Activated CD8-positive, alpha-beta T cell treated with anti-CD3 and anti-CD28 coated beads for 36 hours (primary cell): ENCODE measurements around the gene VRK3. TPM values are rescaled to one million over a fixed set of nuclear protein-coding genes. Genes with fewer than 3 reads are reported as not detected.
"Not testable (repeated sequence)": the region's sequence is repeated elsewhere in the genome, so short reads cannot be mapped to it uniquely, and the experiment has no call there.

Source experiments
- ATAC-seq: fragments of 200-7000 bp; cut with Tn5 transposase; one replicate; pipeline ENCODE4 v1.10.0; 2021; ENCODE audit warnings: mild to moderate bottlenecking, moderate library complexity
- CTCF ChIA-PET: fragments of 350-600 bp; sonication (Branson Sonifier 250); formaldehyde crosslinking; loops from one replicate; lab custom pipeline; 2021; ENCODE audit warnings: antibody characterized with exemption; lab: Charles Lee
- POLR2A ChIA-PET: fragments of 350-600 bp; sonication (Branson Sonifier 250); formaldehyde crosslinking; loops from one replicate; lab custom pipeline; 2021; ENCODE audit warnings: antibody characterized with exemption; lab: Charles Lee
- DNase-seq: peaks from one replicate; pipeline ENCODE4 v3.0.0-alpha.2; 2020
- H3K27ac Mint-ChIP-seq: one replicate; pipeline ENCODE4 v1.8.0; 2021; ENCODE audit warnings: mild to moderate bottlenecking, mixed read lengths
- H3K27me3 Mint-ChIP-seq: one replicate; pipeline ENCODE4 v1.8.0; 2021; ENCODE audit warnings: mixed read lengths
- H3K36me3 Mint-ChIP-seq: one replicate; pipeline ENCODE4 v1.8.0; 2021; ENCODE audit warnings: low read depth, mixed read lengths
- H3K4me1 Mint-ChIP-seq: one replicate; pipeline ENCODE4 v1.8.0; 2021; ENCODE audit warnings: low read depth, mixed read lengths
- H3K4me3 Mint-ChIP-seq: one replicate; pipeline ENCODE4 v1.8.0; 2021; ENCODE audit warnings: mild to moderate bottlenecking, moderate library complexity, mixed read lengths
- H3K9me3 Mint-ChIP-seq: one replicate; pipeline ENCODE4 v1.8.0; 2021; ENCODE audit warnings: mixed read lengths
- intact Hi-C: fragments of 100-400 bp; cut with micrococcal nuclease; formaldehyde crosslinking; loops from one replicate; pipeline ENCODE4 v1.10.0; 2022
- total RNA-seq, 2 experiments: library from RNA; stranded (reverse); gene quantifications; one replicate each; pipeline ENCODE4 v1.2.3, GENCODE V29; 2021
- TF ChIP-seq, protein P1 (sequence below): fragments of 200-600 bp; IDR thresholded peaks from one replicate; pipeline ENCODE4 v1.8.0; 2022; ENCODE audit warnings: antibody characterized with exemption, mild to moderate bottlenecking

Gene VRK3
- total RNA-seq, 2 experiments from 2014 or later, result 37.4 to 38.0 TPM

DNA sequence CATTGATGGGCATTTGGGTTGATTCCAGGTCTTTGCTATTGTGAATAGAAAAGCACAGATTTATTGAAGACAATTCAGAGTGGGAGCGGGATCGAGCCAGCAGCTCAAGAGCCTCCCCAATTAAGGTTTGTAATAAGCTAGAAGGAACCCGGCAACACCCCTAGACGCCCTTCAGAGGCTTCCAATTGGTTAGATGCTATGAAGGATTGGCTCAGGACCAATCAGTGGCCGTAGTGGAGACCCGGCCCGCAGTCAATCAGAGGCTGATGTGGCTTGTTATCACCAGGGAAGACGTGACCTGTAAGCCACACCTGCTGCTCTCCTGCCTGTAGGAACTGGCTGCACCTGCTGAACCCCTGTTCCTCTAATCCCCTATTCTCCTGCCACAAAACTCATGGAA lies 78.8 kb downstream of the VRK3 start:
- Mint-ChIP-seq H3K27me3 (peaks cover 22% of the 10 kb centered on the region), H3K36me3 (no peaks in the 10 kb centered on the region), H3K27ac (no peak overlapping the region), H3K4me1 (peaks cover 4% of the 10 kb centered on the region), H3K9me3 (no peaks in the 10 kb centered on the region), H3K4me3 (no peak overlapping the region)
- ChIA-PET POLR2A (no interaction called here), CTCF (interaction anchor here (2.5 kb wide), 1 partner anchor 9 kb away, joined by 10 read pairs; no protein-coding TSS in a partner anchor)
- ATAC-seq, result no peak
- TF ChIP-seq, protein P1, sequence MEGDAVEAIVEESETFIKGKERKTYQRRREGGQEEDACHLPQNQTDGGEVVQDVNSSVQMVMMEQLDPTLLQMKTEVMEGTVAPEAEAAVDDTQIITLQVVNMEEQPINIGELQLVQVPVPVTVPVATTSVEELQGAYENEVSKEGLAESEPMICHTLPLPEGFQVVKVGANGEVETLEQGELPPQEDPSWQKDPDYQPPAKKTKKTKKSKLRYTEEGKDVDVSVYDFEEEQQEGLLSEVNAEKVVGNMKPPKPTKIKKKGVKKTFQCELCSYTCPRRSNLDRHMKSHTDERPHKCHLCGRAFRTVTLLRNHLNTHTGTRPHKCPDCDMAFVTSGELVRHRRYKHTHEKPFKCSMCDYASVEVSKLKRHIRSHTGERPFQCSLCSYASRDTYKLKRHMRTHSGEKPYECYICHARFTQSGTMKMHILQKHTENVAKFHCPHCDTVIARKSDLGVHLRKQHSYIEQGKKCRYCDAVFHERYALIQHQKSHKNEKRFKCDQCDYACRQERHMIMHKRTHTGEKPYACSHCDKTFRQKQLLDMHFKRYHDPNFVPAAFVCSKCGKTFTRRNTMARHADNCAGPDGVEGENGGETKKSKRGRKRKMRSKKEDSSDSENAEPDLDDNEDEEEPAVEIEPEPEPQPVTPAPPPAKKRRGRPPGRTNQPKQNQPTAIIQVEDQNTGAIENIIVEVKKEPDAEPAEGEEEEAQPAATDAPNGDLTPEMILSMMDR, result no peak
- intact Hi-C loops, result no loop called here
- DNase-seq, result no peak

DNA sequence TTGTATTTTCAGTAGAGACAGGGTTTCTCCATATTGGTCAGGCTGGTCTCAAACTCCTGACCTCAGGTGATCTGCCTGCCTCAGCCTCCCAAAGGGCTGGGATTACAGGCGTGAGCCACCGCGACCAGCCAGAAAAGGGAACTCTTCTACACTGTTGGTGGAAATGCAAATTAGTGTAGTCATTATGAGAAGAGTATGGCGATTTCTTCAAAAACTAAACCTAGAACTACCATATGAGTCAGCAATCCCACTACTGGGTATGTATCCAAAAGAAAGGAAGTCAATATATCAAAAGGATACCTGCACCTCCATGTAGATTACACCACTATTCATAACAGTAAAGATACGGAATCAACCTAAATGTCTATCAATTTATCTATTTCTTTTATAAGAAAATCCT lies 80.6 kb downstream of the VRK3 start:
- H3K27ac Mint-ChIP-seq, DNase-seq, CTCF ChIA-PET, H3K36me3 Mint-ChIP-seq, H3K4me1 Mint-ChIP-seq, H3K4me3 Mint-ChIP-seq, POLR2A ChIA-PET, H3K9me3 Mint-ChIP-seq, intact Hi-C loops: not testable (repeated sequence)
- H3K27me3 Mint-ChIP-seq, result peaks cover 15% of the 10 kb centered on the region
- peak; percentile 51 for ATAC-seq

DNA sequence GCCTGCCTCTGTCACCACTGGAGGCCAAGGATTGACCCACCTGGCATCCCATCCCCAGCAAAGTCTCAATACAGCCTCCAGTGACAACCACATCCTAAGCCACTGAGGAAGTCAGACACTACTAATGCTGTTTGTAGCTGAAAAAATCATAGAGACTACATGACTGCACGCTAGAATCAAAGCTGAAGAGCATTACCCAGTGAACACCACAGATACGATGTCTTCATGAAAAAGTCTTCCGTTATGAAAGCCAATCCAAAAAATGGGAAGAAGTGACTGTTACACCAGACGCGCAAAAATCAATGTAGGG lies 84.7 kb downstream of the VRK3 start:
- Mint-ChIP-seq H3K9me3 (no peaks in the 10 kb centered on the region), H3K27ac (no peak overlapping the region), H3K36me3 (no peaks in the 10 kb centered on the region), H3K4me1 (peaks cover 9% of the 10 kb centered on the region), H3K4me3 (no peak overlapping the region), H3K27me3 (peaks cover 13% of the 10 kb centered on the region)
- DNase-seq, result no peak
- no peak for ATAC-seq
- ChIA-PET POLR2A (no interaction called here), CTCF (no interaction called here)
- TF ChIP-seq, protein P1, result peak; percentile 2
- intact Hi-C loops, result loop anchor here (2.0 kb wide), 1 partner anchor 42 kb away; no protein-coding TSS in a partner anchor

DNA sequence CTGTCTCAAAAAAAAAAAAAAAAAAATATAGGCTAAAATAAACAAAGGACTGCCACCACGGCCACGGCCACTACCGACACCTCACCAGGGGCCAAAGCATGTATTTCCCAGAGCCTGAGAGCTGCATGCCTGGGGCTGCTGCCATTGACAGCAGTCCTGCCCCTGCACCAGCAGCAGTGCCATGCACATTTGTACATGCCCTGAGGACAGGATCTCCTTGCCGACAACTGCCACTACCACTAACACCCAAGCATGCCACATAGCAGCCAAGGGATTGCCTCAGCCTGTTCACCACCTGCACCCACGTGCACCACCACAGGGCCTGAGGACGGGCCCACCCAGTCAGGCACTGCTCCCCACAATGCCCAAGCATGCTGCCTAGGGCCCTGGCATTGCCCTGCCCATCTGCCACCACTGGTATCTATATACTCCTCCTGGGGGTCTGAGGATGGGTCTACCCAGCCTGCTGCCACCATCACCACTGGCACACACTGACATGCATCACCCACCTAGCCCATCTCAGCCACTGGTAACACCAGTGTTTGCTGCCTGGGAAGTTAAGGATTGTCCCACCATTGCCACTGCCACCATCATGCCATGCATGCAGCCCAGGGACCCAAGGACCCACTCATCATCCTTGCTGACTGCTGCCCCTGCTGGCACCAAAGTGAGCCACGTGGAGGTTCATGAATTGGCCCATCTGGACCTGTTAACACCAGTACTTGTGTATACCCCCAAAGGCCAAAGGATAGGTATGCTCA lies 85.3 kb downstream of the VRK3 start:
- no peaks in the 10 kb centered on the region for H3K36me3 Mint-ChIP-seq
- ChIA-PET POLR2A (no interaction called here), CTCF (interaction anchor here (1.3 to 4.2 kb wide), 2 partner anchors 29 to 45 kb away, joined by 3 to 55 read pairs; no protein-coding TSS in a partner anchor)
- H3K4me3 Mint-ChIP-seq, result no peak overlapping the region
- peak; percentile 27 for DNase-seq
- peaks cover 9% of the 10 kb centered on the region for H3K4me1 Mint-ChIP-seq
- ATAC-seq, result peak; percentile 19
- intact Hi-C loops, result loop anchor here (2.0 kb wide), 1 partner anchor 43 kb away; no protein-coding TSS in a partner anchor
- no peak overlapping the region for H3K27ac Mint-ChIP-seq
- TF ChIP-seq, protein P1, result peak; percentile 30
- no peaks in the 10 kb centered on the region for H3K9me3 Mint-ChIP-seq
- peaks cover 10% of the 10 kb centered on the region for H3K27me3 Mint-ChIP-seq

DNA sequence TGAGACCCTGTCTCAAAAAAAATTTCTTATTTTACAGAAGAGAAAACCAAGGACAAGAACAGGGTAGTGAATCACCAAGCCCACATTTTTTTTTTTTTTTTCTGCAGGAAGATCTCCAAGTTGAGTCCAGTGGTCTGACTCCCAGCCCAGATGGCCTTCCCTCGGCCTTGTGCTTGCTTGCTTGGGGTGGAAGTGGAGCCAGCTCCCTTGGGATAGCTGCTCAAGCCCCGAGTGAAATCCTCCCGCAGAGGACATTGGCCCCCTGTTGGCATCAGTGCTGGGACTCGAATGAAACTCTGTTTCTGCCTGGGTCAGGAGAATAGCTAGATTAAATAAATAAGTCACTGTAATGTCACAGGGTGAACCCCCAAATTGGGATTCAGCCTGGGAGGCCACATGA lies 86.5 kb downstream of the VRK3 start:
- CTCF ChIA-PET, result interaction anchor here (0.6 to 4.2 kb wide), 8 partner anchors 10 to 907 kb away, joined by 3 to 55 read pairs (median 7); partner anchors contain the start of genes ATF5 and NUP62
- POLR2A ChIA-PET, result no interaction called here
- ATAC-seq (no peak), DNase-seq (no peak)
- H3K27ac Mint-ChIP-seq, result no peak overlapping the region
- no peaks in the 10 kb centered on the region for H3K36me3 Mint-ChIP-seq
- peaks cover 8% of the 10 kb centered on the region for H3K27me3 Mint-ChIP-seq
- intact Hi-C loops, result no loop called here
- TF ChIP-seq, protein P1, result no peak
- no peaks in the 10 kb centered on the region for H3K9me3 Mint-ChIP-seq
- H3K4me1 Mint-ChIP-seq, result peaks cover 7% of the 10 kb centered on the region
- no peak overlapping the region for H3K4me3 Mint-ChIP-seq
